Natural killer cell (primary cell): ENCODE results near the gene FREM1. TPM values are rescaled to one million over a fixed set of nuclear protein-coding genes. Genes with fewer than 3 reads are reported as not detected.

Experiments used
- ATAC-seq, 3 donors: fragments of 150-1000 bp in 2 of 3; fragments of 200-7000 bp in 1 of 3; cut with Tn5 transposase; 1 replicate in 1 of 3; 2 replicates in 2 of 3; pipeline ENCODE4 v1.10.0; 2021; ENCODE audit warnings: mild to moderate bottlenecking in 2 of 3, moderate library complexity in 2 of 3
- DNase-seq, 2 donors: peaks; one replicate each; pipeline versions ENCODE4 v3.0.0 to v3.0.0-alpha.2; 2013 to 2021; ENCODE audit warnings: mixed read lengths in 1 of 2
- H3K27ac ChIP-seq: one replicate; pipeline ENCODE4 v1.5.1; 2013; ENCODE audit warnings: mild to moderate bottlenecking, low read length
- H3K27me3 ChIP-seq: one replicate; pipeline ENCODE4 v1.6.1; 2013; ENCODE audit warnings: low read length; ENCODE audit not compliant: control insufficient read depth, insufficient read depth
- H3K36me3 ChIP-seq: one replicate; pipeline ENCODE4 v1.6.1; 2013; ENCODE audit warnings: low read length; ENCODE audit not compliant: control insufficient read depth, insufficient read depth
- H3K4me1 ChIP-seq: one replicate; pipeline ENCODE4 v1.6.1; 2013; ENCODE audit warnings: low read length; ENCODE audit not compliant: control insufficient read depth, insufficient read depth
- H3K4me3 ChIP-seq: one replicate; pipeline ENCODE4 v1.5.1; 2013; ENCODE audit warnings: low read length
- H3K9me3 ChIP-seq: one replicate; pipeline ENCODE4 v1.6.1; 2013; ENCODE audit warnings: low read length; ENCODE audit not compliant: control insufficient read depth, insufficient read depth
- H3K27ac Mint-ChIP-seq, 2 donors: one replicate each; pipeline ENCODE4 v1.8.0; 2022; ENCODE audit warnings: mild to moderate bottlenecking in 2 of 2, mixed read lengths in 2 of 2, moderate library complexity in 1 of 2
- H3K27me3 Mint-ChIP-seq, 2 donors: one replicate each; pipeline ENCODE4 v1.8.0; 2022; ENCODE audit warnings: low read depth in 2 of 2, mixed read lengths in 2 of 2
- H3K36me3 Mint-ChIP-seq: one replicate; pipeline ENCODE4 v1.8.0; 2022; ENCODE audit warnings: mixed read lengths
- H3K4me1 Mint-ChIP-seq, 2 donors: one replicate each; pipeline ENCODE4 v1.8.0; 2022; ENCODE audit warnings: mixed read lengths in 2 of 2
- H3K4me3 Mint-ChIP-seq: one replicate; pipeline ENCODE4 v1.8.0; 2022; ENCODE audit warnings: mild to moderate bottlenecking, moderate library complexity, mixed read lengths
- H3K9me3 Mint-ChIP-seq, 2 donors: one replicate each; pipeline ENCODE4 v1.8.0; 2022; ENCODE audit warnings: mixed read lengths in 2 of 2
- WGBS: methylation state at CpG from one replicate; pipeline ENCODE4 v1.1.7; 2013; ENCODE audit warnings: missing lambda C conversion rate; ENCODE audit not compliant: insufficient coverage; 5-methylcytosine and 5-hydroxymethylcytosine counted together
- intact Hi-C: fragments of 100-400 bp; cut with micrococcal nuclease; formaldehyde crosslinking; loops from one replicate; pipeline ENCODE4 v1.14.2; 2022
- total RNA-seq, 4 donors: library from RNA; stranded (reverse); fragments of 120-200 nt in 1 of 4; gene quantifications; one replicate each; pipeline versions ENCODE4 v1.2.3 to v1.2.4, GENCODE V29; 2013 to 2022
- TF ChIP-seq, protein P1 (sequence below): fragments of 200-600 bp; IDR thresholded peaks from one replicate; pipeline ENCODE4 v1.8.0; 2022; ENCODE audit warnings: antibody characterized with exemption

FREM1 gene
- total RNA-seq, 3 donors from 2014 or later (not counting 1 experiment from before 2014, with no cell fraction given) = 0.05 TPM; not detected in 2

- Histone ChIP-seq H3K27me3 (no peaks in the 10 kb centered on the region), H3K36me3 (no peaks in the 10 kb centered on the region), H3K27ac (no peak overlapping the region), H3K4me3 (no peak overlapping the region), H3K4me1 (no peaks in the 10 kb centered on the region), H3K9me3 (no peaks in the 10 kb centered on the region)
- ATAC-seq = no peak
- TF ChIP-seq, protein P1, sequence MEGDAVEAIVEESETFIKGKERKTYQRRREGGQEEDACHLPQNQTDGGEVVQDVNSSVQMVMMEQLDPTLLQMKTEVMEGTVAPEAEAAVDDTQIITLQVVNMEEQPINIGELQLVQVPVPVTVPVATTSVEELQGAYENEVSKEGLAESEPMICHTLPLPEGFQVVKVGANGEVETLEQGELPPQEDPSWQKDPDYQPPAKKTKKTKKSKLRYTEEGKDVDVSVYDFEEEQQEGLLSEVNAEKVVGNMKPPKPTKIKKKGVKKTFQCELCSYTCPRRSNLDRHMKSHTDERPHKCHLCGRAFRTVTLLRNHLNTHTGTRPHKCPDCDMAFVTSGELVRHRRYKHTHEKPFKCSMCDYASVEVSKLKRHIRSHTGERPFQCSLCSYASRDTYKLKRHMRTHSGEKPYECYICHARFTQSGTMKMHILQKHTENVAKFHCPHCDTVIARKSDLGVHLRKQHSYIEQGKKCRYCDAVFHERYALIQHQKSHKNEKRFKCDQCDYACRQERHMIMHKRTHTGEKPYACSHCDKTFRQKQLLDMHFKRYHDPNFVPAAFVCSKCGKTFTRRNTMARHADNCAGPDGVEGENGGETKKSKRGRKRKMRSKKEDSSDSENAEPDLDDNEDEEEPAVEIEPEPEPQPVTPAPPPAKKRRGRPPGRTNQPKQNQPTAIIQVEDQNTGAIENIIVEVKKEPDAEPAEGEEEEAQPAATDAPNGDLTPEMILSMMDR = no peak
- intact Hi-C loops = no loop called here
- Mint-ChIP-seq H3K27ac (no peak overlapping the region), H3K4me1 (no peaks in the 10 kb centered on the region), H3K27me3 (no peaks in the 10 kb centered on the region), H3K4me3 (no peak overlapping the region), H3K36me3 (no peaks in the 10 kb centered on the region), H3K9me3 (peaks cover 0 to 4% of the 10 kb centered on the region in 2 donors)
- DNase-seq = no peak
- WGBS = 98% methylated on average over 4 of the region's 7 CpGs
Measured at GRCh38 chr9:14857449-14858305, 52.6 kb downstream of the FREM1 start.

DNA sequence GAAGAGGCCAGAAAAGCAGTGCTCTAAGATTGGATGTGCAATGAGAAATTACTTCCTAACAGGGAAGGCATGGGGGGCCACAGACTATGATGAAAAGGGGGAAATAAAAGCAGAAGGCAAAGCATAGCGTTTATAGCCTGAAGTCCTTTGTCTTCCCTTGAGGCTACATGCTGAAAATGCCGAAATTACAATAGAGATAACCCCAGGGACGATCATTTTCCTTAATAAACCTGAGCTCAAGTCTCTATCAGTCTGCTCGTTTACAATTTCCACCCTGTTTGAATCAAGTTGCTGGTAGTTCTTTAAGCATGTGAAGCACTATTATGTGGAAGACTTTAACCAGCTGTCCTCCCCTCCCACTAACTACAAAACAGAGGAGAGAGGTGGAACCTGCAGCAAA is 60.4 kb downstream of the FREM1 start:
- no peak for DNase-seq
- Mint-ChIP-seq H3K9me3 (peaks cover 0 to 4% of the 10 kb centered on the region in 2 donors), H3K27me3 (peaks cover 0 to 5% of the 10 kb centered on the region in 2 donors), H3K27ac (no peak overlapping the region), H3K4me3 (no peak overlapping the region), H3K36me3 (no peaks in the 10 kb centered on the region), H3K4me1 (no peaks in the 10 kb centered on the region)
- H3K36me3 ChIP-seq = no peaks in the 10 kb centered on the region
- no peak overlapping the region for H3K4me3 ChIP-seq
- H3K27me3 ChIP-seq = no peaks in the 10 kb centered on the region
- TF ChIP-seq, protein P1 = no peak
- ATAC-seq = no peak
- intact Hi-C loops = no loop called here
- no peaks in the 10 kb centered on the region for H3K9me3 ChIP-seq
- H3K4me1 ChIP-seq = no peaks in the 10 kb centered on the region
- WGBS = 25% methylated on average over 4 of the region's 4 CpGs
- H3K27ac ChIP-seq = no peak overlapping the region

GRCh38 chr9:14849296-14849695 is 60.9 kb downstream of the FREM1 start:
- no peaks in the 10 kb centered on the region for H3K27me3 ChIP-seq
- H3K27ac ChIP-seq = no peak overlapping the region
- no peaks in the 10 kb centered on the region for H3K36me3 ChIP-seq
- DNase-seq (no peak), ATAC-seq (no peak)
- peaks cover 0 to 4% of the 10 kb centered on the region in 2 donors for H3K9me3 Mint-ChIP-seq
- H3K9me3 ChIP-seq = no peaks in the 10 kb centered on the region
- no peaks in the 10 kb centered on the region for H3K36me3 Mint-ChIP-seq
- no peak overlapping the region for H3K4me3 ChIP-seq
- no peaks in the 10 kb centered on the region for H3K4me1 Mint-ChIP-seq
- TF ChIP-seq, protein P1 = no peak
- WGBS = 63% methylated on average over 3 of the region's 3 CpGs
- H3K27me3 Mint-ChIP-seq = peaks cover 0 to 5% of the 10 kb centered on the region in 2 donors
- intact Hi-C loops = no loop called here
- H3K27ac Mint-ChIP-seq = no peak overlapping the region
- H3K4me3 Mint-ChIP-seq = no peak overlapping the region
- no peaks in the 10 kb centered on the region for H3K4me1 ChIP-seq
